GM23338 (cell line): ENCODE measurements around the gene CYTIP. TPM values are rescaled to one million over a fixed set of nuclear protein-coding genes. Genes with fewer than 3 reads are reported as not detected.
"Not testable (repeated sequence)": the region's sequence is repeated elsewhere in the genome, so short reads cannot be mapped to it uniquely, and the experiment has no call there.

Experiments used
- ATAC-seq: fragments of 200-7000 bp; cut with Tn5 transposase; 3 replicates; pipeline ENCODE4 v1.9.1; 2020
- DNase-seq: peaks from one replicate; pipeline ENCODE4 v3.0.0-alpha.2; 2015; ENCODE audit warnings: low spot score
- H2AFZ ChIP-seq: fragments of 200-600 bp; sonication (generic); 2 replicates; pipeline ENCODE4 v1.8.0; 2016; ENCODE audit warnings: antibody characterized with exemption, mild to moderate bottlenecking, moderate library complexity
- H3F3A ChIP-seq: fragments of 200-600 bp; sonication (generic); replicated peaks from 2 replicates; pipeline ENCODE4 v1.8.0; 2017; ENCODE audit warnings: antibody characterized with exemption, mixed run types, low read depth
- H3K27ac ChIP-seq: fragments of 200-600 bp; sonication (generic); 2 replicates; pipeline ENCODE4 v1.6.1; 2016; ENCODE audit warnings: low read depth
- H3K27me3 ChIP-seq: fragments of 200-600 bp; sonication (generic); 2 replicates; pipeline ENCODE4 v1.8.0; 2016; ENCODE audit warnings: mild to moderate bottlenecking, mixed run types, moderate library complexity; ENCODE audit not compliant: insufficient read depth
- H3K36me3 ChIP-seq: fragments of 200-600 bp; sonication (generic); 2 replicates; pipeline ENCODE4 v1.8.0; 2016; ENCODE audit warnings: mild to moderate bottlenecking; ENCODE audit not compliant: insufficient read depth
- H3K4me1 ChIP-seq: fragments of 200-600 bp; sonication (generic); 2 replicates; pipeline ENCODE4 v1.8.0; 2016; ENCODE audit warnings: mild to moderate bottlenecking, moderate library complexity; ENCODE audit not compliant: insufficient read depth
- H3K4me2 ChIP-seq: fragments of 200-600 bp; sonication (generic); 2 replicates; pipeline ENCODE4 v1.7.1; 2017; ENCODE audit warnings: mixed run types
- H3K4me3 ChIP-seq: fragments of 200-600 bp; sonication (generic); 2 replicates; pipeline ENCODE4 v1.6.1; 2016; ENCODE audit warnings: mixed run types
- H3K79me2 ChIP-seq: fragments of 200-600 bp; sonication (generic); replicated peaks from 2 replicates; pipeline ENCODE4 v1.8.0; 2017; ENCODE audit warnings: mild to moderate bottlenecking; ENCODE audit not compliant: insufficient read depth
- H3K9me2 ChIP-seq: fragments of 200-600 bp; sonication (generic); 2 replicates; pipeline ENCODE4 v1.8.0; 2017; ENCODE audit not compliant: insufficient read depth
- H4K20me1 ChIP-seq: fragments of 200-600 bp; sonication (generic); replicated peaks from 2 replicates; pipeline ENCODE4 v1.8.0; 2017; ENCODE audit warnings: mild to moderate bottlenecking; ENCODE audit not compliant: insufficient read depth
- H3K27ac Mint-ChIP-seq: 2 replicates; pipeline ENCODE4 v1.8.0; 2020; ENCODE audit warnings: inconsistent platforms, mild to moderate bottlenecking, moderate library complexity, mixed read lengths
- H3K27me3 Mint-ChIP-seq: 3 replicates; pipeline ENCODE4 v1.8.0; 2022; ENCODE audit warnings: low read depth, mild to moderate bottlenecking, moderate library complexity, mixed read lengths, inconsistent platforms; ENCODE audit not compliant: insufficient read depth, poor library complexity
- H3K36me3 Mint-ChIP-seq: 3 replicates; pipeline ENCODE4 v1.8.0; 2021; ENCODE audit warnings: low read depth, mild to moderate bottlenecking, inconsistent platforms, moderate library complexity, mixed read lengths
- H3K4me1 Mint-ChIP-seq: 3 replicates; pipeline ENCODE4 v1.8.0; 2020; ENCODE audit warnings: mild to moderate bottlenecking, inconsistent platforms, mixed read lengths
- H3K4me3 Mint-ChIP-seq: 3 replicates; pipeline ENCODE4 v1.8.0; 2021; ENCODE audit warnings: moderate library complexity, mild to moderate bottlenecking, inconsistent platforms, mixed read lengths
- H3K9me3 Mint-ChIP-seq: 3 replicates; pipeline ENCODE4 v1.8.0; 2020; ENCODE audit warnings: moderate library complexity, mild to moderate bottlenecking, inconsistent platforms, mixed read lengths
- CREB1 ChIP-seq: fragments of 250-450 bp; sonication (Bioruptor Pico); IDR thresholded peaks from 2 replicates; pipeline ENCODE4 v1.5.0; 2020; ENCODE audit warnings: low read depth, mild to moderate bottlenecking, moderate library complexity
- EZH2 ChIP-seq: fragments of 200-600 bp; sonication (generic); IDR thresholded peaks from one replicate; pipeline ENCODE4 v1.8.0; 2017; ENCODE audit warnings: antibody characterized with exemption, mild to moderate bottlenecking, low read depth; ENCODE audit not compliant: unreplicated experiment
- POLR2AphosphoS5 ChIP-seq: IDR thresholded peaks from 2 replicates; pipeline ENCODE4 v1.6.1; 2016; ENCODE audit warnings: antibody characterized with exemption, low read depth
- polyA plus RNA-seq: library from polyadenylated mRNA; unstranded; fragments of >200 nt; fragmentation: Nextera tagmentation; extraction: Ambion mirVana; gene quantifications from 2 replicates; pipeline ENCODE4 v1.2.1, GENCODE V29; 2016
- total RNA-seq: library from RNA; depleted of rRNA; stranded (reverse); fragments of >200 nt; shearing (Covaris generic); gene quantifications from 2 replicates; pipeline ENCODE4 v1.2.3, GENCODE V29; 2014
- TF ChIP-seq, protein P1 (sequence below): IDR thresholded peaks from one replicate; pipeline ENCODE4 v1.6.1; 2018; ENCODE audit warnings: antibody characterized with exemption; ENCODE audit not compliant: unreplicated experiment
- TF ChIP-seq, protein P2 (sequence below), 2 experiments: fragments of 200-600 bp in 1 of 2; sonication (generic) in 1 of 2; conservative IDR thresholded peaks; 2 replicates each; pipeline versions ENCODE4 v1.5.1 to v1.6.1; 2016 to 2017; ENCODE audit warnings: antibody characterized with exemption in 2 of 2, low read depth in 2 of 2, mild to moderate bottlenecking in 2 of 2, moderate library complexity in 1 of 2
- TF ChIP-seq, protein P3 (sequence below): IDR thresholded peaks from 2 replicates; pipeline ENCODE4 v1.6.1; 2016; ENCODE audit warnings: antibody characterized with exemption
- TF ChIP-seq, protein P4 (sequence below): fragments of 250-450 bp; sonication (Bioruptor Pico); IDR thresholded peaks from 2 replicates; pipeline ENCODE4 v1.5.0; 2020; ENCODE audit warnings: mild to moderate bottlenecking, moderate library complexity

The CYTIP gene
- total and polyA plus RNA-seq, 2 experiments from 2014 or later = not detected

DNA sequence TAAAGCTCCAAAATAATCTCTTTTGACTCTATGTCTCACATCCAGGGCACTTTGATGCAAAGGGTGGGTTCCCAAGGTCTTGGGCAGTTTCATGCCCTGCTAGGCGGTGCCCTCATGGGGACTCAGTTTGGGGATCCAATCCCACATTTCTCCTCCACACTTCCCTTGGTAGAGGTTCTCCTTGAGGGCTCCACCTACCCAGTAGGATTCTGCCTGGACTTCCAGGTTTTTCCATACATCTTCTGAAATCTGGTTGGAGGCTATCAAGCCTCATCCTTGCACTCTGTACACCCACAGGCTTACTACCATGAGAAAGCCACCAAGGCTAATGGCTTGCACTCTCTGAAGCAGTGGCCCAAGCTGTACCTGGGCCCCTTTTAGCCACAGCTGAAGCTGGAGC is 68.5 kb downstream of the CYTIP start (continued):
- TF ChIP-seq, protein P1, sequence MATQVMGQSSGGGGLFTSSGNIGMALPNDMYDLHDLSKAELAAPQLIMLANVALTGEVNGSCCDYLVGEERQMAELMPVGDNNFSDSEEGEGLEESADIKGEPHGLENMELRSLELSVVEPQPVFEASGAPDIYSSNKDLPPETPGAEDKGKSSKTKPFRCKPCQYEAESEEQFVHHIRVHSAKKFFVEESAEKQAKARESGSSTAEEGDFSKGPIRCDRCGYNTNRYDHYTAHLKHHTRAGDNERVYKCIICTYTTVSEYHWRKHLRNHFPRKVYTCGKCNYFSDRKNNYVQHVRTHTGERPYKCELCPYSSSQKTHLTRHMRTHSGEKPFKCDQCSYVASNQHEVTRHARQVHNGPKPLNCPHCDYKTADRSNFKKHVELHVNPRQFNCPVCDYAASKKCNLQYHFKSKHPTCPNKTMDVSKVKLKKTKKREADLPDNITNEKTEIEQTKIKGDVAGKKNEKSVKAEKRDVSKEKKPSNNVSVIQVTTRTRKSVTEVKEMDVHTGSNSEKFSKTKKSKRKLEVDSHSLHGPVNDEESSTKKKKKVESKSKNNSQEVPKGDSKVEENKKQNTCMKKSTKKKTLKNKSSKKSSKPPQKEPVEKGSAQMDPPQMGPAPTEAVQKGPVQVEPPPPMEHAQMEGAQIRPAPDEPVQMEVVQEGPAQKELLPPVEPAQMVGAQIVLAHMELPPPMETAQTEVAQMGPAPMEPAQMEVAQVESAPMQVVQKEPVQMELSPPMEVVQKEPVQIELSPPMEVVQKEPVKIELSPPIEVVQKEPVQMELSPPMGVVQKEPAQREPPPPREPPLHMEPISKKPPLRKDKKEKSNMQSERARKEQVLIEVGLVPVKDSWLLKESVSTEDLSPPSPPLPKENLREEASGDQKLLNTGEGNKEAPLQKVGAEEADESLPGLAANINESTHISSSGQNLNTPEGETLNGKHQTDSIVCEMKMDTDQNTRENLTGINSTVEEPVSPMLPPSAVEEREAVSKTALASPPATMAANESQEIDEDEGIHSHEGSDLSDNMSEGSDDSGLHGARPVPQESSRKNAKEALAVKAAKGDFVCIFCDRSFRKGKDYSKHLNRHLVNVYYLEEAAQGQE = no peak
- TF ChIP-seq, protein P2, sequence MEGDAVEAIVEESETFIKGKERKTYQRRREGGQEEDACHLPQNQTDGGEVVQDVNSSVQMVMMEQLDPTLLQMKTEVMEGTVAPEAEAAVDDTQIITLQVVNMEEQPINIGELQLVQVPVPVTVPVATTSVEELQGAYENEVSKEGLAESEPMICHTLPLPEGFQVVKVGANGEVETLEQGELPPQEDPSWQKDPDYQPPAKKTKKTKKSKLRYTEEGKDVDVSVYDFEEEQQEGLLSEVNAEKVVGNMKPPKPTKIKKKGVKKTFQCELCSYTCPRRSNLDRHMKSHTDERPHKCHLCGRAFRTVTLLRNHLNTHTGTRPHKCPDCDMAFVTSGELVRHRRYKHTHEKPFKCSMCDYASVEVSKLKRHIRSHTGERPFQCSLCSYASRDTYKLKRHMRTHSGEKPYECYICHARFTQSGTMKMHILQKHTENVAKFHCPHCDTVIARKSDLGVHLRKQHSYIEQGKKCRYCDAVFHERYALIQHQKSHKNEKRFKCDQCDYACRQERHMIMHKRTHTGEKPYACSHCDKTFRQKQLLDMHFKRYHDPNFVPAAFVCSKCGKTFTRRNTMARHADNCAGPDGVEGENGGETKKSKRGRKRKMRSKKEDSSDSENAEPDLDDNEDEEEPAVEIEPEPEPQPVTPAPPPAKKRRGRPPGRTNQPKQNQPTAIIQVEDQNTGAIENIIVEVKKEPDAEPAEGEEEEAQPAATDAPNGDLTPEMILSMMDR (conservative IDR thresholded peaks at IDR 0.05; ENCODE audit: low read depth in 2 of 2) = no peak
- TF ChIP-seq EZH2 = no peak
- TF ChIP-seq POLR2AphosphoS5 = no peak

- H3K4me1 Mint-ChIP-seq, H3K4me1 ChIP-seq, H3K27me3 ChIP-seq, H3K4me3 ChIP-seq, H3K4me2 ChIP-seq, H3K27ac Mint-ChIP-seq, H4K20me1 ChIP-seq, H3K9me3 Mint-ChIP-seq, H3K79me2 ChIP-seq, DNase-seq, H3K4me3 Mint-ChIP-seq, H3K9me2 ChIP-seq, H3F3A ChIP-seq, H3K36me3 Mint-ChIP-seq, H3K27ac ChIP-seq, ATAC-seq, H3K27me3 Mint-ChIP-seq, H3K36me3 ChIP-seq: not testable (repeated sequence)
- peak overlapping the region; percentile 35; the same call in 1 of the 2 replicates for H2AFZ ChIP-seq
These were observed 75.4 kb downstream of the CYTIP start for GRCh38 chr2:157368508-157368907.

DNA sequence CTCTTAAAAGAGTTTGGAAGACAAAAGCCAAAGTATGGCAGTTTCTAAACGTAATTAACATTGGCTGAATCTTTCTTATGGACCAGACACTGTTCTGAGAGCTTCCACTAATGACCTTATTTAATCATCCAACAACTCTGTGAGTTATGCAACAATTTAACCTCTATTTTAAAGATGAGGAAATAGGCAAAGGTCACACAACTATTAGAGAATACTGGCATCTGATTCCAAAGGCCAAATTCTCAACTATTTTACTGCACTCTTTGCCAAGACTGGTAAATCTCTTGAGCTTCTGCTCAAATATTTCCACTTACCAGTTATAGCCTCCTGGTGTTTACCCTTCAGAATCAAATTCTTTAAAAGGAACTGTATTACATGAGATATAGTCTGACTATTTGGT is 76.2 kb downstream of the CYTIP start:
- H3K4me2 ChIP-seq = no peak overlapping the region

More for the DNA sequence above, 76.2 kb downstream of the CYTIP start:
- TF ChIP-seq, protein P3, sequence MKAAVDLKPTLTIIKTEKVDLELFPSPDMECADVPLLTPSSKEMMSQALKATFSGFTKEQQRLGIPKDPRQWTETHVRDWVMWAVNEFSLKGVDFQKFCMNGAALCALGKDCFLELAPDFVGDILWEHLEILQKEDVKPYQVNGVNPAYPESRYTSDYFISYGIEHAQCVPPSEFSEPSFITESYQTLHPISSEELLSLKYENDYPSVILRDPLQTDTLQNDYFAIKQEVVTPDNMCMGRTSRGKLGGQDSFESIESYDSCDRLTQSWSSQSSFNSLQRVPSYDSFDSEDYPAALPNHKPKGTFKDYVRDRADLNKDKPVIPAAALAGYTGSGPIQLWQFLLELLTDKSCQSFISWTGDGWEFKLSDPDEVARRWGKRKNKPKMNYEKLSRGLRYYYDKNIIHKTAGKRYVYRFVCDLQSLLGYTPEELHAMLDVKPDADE = no peak
- TF ChIP-seq, protein P4, sequence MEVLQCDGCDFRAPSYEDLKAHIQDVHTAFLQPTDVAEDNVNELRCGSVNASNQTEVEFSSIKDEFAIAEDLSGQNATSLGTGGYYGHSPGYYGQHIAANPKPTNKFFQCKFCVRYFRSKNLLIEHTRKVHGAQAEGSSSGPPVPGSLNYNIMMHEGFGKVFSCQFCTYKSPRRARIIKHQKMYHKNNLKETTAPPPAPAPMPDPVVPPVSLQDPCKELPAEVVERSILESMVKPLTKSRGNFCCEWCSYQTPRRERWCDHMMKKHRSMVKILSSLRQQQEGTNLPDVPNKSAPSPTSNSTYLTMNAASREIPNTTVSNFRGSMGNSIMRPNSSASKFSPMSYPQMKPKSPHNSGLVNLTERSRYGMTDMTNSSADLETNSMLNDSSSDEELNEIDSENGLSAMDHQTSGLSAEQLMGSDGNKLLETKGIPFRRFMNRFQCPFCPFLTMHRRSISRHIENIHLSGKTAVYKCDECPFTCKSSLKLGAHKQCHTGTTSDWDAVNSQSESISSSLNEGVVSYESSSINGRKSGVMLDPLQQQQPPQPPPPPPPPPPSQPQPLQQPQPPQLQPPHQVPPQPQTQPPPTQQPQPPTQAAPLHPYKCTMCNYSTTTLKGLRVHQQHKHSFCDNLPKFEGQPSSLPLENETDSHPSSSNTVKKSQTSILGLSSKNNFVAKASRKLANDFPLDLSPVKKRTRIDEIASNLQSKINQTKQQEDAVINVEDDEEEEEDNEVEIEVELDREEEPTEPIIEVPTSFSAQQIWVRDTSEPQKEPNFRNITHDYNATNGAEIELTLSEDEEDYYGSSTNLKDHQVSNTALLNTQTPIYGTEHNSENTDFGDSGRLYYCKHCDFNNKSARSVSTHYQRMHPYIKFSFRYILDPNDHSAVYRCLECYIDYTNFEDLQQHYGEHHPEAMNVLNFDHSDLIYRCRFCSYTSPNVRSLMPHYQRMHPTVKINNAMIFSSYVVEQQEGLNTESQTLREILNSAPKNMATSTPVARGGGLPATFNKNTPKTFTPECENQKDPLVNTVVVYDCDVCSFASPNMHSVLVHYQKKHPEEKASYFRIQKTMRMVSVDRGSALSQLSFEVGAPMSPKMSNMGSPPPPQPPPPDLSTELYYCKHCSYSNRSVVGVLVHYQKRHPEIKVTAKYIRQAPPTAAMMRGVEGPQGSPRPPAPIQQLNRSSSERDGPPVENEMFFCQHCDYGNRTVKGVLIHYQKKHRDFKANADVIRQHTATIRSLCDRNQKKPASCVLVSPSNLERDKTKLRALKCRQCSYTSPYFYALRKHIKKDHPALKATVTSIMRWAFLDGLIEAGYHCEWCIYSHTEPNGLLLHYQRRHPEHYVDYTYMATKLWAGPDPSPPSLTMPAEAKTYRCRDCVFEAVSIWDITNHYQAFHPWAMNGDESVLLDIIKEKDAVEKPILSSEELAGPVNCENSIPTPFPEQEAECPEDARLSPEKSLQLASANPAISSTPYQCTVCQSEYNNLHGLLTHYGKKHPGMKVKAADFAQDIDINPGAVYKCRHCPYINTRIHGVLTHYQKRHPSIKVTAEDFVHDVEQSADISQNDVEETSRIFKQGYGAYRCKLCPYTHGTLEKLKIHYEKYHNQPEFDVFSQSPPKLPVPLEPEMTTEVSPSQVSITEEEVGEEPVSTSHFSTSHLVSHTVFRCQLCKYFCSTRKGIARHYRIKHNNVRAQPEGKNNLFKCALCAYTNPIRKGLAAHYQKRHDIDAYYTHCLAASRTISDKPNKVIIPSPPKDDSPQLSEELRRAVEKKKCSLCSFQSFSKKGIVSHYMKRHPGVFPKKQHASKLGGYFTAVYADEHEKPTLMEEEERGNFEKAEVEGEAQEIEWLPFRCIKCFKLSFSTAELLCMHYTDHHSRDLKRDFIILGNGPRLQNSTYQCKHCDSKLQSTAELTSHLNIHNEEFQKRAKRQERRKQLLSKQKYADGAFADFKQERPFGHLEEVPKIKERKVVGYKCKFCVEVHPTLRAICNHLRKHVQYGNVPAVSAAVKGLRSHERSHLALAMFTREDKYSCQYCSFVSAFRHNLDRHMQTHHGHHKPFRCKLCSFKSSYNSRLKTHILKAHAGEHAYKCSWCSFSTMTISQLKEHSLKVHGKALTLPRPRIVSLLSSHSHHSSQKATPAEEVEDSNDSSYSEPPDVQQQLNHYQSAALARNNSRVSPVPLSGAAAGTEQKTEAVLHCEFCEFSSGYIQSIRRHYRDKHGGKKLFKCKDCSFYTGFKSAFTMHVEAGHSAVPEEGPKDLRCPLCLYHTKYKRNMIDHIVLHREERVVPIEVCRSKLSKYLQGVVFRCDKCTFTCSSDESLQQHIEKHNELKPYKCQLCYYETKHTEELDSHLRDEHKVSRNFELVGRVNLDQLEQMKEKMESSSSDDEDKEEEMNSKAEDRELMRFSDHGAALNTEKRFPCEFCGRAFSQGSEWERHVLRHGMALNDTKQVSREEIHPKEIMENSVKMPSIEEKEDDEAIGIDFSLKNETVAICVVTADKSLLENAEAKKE (CRISPR knock-in tag) = no peak
- TF ChIP-seq CREB1 (CRISPR knock-in tag) = no peak
- Histone ChIP-seq H3K4me3 (no peak overlapping the region), H3K4me1 (0 out of 2 replicates have a peak, but pooled peaks cover 3% of the 10 kb centered on the region), H3K36me3 (no peaks in the 10 kb centered on the region), H3F3A (no peaks in the 10 kb centered on the region), H3K27ac (no peak overlapping the region), H3K9me2 (peaks cover 2% of the 10 kb centered on the region; the same call in 1 of the 2 replicates), H3K79me2 (no peaks in the 10 kb centered on the region), H2AFZ (no peak overlapping the region), H4K20me1 (no peaks in the 10 kb centered on the region), H3K27me3 (no peaks in the 10 kb centered on the region)
- Mint-ChIP-seq H3K27ac (no peak overlapping the region), H3K36me3 (peaks cover 8% of the 10 kb centered on the region; the same call in 2 of the 3 replicates), H3K4me3 (no peak overlapping the region), H3K4me1 (peaks cover 4% of the 10 kb centered on the region; the same call in 2 of the 3 replicates), H3K27me3 (no peaks in the 10 kb centered on the region), H3K9me3 (peaks cover 9% of the 10 kb centered on the region; the same call in 2 of the 3 replicates)
- DNase-seq (no peak), ATAC-seq (no peak)
